GM18499 (cell line): ENCODE measurements around the gene NFATC2.
"Not testable (repeated sequence)": the region's sequence is repeated elsewhere in the genome, so short reads cannot be mapped to it uniquely, and the experiment has no call there.

Experiments
- ATAC-seq: cut with Tn5 transposase; IDR thresholded peaks from one replicate; pipeline ENCODE4 v1.9.1; 2021; ENCODE audit warnings: moderate number of reproducible peaks; ENCODE audit not compliant: insufficient read depth, unreplicated experiment

Gene NFATC2

GRCh38 chr20:51348876-51349275 lies 193.6 kb downstream of the NFATC2 start:
- no peak for ATAC-seq

DNA sequence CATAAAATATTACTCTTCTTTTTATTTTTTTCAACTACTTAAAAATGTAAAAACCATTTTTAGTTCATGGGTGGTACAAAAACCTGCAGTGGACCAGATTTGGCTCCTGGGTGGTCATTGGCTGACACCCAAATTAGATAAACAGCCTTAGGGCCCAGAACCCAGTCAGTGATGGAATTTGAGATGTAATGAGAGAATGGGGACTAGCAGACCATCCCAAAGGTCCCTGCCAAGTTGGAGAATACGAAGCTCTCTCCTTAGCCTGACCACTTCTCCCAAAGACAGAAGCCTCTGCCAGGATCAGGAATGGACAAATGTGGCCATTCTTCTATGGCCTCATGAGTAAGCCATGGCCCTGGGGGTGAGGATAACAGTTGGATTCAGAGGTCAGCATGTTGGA lies 194.7 kb downstream of the NFATC2 start:
- ATAC-seq = no peak

DNA sequence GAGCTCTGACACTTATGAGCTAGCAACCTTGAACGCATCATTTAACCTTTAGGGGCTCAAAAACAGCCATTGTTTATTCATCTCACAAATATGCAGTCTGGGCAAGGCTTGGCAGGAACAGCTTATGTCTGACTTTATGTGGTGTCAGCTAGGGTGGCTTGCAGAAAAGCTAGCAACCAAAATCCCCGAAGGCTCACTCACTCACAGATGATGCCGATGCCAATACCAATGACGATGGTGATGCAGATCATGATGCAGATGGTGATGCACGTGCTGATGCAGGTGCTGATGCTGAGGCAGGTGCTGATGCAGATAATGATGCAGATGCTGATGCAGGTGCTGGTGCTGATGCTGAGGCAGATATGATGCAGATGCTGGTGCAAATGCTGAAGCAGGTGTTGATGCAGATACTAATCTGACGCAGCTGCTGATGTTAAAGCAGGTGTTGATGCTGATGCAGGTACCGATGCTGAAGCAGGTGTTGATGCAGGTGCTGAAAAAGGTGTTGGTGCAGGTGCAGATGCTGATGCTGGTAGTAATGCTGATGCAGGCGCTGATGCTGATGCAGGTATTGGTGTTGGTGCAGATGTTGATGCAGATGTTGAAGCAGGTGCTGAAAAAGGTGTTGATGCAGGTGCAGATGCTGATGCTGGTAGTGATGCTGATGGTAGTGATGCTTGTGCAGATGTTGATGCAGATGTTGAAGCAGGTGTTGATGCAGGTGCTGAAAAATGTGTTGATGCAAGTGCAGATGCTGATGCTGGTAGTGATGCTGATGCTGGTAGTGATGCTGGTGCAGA lies 195.6 kb downstream of the NFATC2 start:
- ATAC-seq = no peak

GRCh38 chr20:51345601-51346101 lies 196.9 kb downstream of the NFATC2 start:
- no peak for ATAC-seq

DNA sequence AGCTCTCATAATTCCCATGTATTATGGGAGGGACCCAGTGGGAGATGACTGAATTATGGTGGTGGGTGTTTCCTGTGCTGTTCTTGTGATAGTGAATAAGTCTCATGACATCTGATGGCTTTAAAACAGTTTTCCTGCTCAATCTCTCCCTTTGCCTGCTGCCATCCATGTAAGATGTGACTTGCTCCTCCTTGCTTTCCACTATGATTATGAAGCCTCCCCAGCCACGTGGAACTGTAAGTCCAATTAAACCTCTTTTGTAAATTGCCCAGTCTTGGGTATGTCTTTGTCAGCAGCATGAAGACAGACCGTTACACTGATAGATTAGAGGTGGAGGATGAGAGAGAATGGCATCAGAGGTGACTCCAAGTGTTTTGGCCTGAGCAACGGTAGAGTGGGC lies 198.7 kb downstream of the NFATC2 start:
- ATAC-seq = not testable (repeated sequence)

DNA sequence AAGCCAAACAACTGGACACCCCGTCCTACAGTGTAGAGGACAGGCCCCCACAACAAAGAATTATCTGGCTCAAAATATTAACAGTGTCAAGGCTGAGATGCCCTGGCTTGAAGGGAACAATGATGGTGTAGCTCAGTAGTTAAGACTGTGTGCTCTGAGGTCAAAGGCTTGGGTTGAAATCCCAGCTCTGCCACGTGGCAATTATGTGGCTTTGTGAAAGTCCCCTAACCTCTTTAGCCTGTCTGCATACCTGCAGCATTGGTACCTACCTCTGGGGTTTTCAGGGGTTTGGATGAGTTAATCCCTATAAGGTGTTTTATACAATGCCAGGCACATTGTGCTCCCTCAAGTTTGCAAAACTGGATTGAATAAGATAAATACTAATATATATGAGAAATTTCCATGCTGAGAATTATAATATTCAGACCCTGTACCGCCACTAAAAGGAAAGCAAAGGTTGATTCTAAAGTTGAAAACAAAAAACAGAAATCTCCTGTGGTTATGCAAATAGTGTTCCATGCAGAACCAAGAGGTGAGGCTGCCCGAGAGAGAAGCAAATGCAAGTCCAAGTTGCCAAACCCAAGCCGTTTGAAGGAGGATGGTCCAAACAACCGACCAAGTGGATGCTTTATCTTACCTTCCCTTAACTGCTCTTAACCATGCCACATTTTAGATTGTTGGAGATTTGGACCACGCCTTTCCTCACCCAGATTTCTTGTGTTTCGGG lies 199.8 kb downstream of the NFATC2 start:
- ATAC-seq = no peak

DNA sequence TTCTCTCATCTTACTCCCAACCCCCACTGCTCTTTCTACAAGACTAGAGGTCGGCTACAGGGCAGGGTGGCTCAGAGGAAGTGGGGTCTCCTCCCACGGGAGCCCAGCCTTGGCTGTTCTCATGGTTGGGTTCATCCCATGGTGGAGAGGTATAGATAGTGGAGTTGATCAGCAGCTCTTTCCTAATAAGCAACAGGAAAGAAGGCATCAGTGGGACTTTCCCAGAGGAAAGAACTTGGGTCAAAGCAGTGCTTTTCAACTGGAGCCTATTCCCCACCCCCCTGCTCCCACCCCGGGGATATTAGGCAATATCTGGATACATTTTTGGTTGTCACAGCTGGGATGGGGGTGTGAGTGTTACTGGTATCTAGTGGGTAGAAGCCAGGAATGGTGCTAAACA lies 200.9 kb downstream of the NFATC2 start:
- no peak for ATAC-seq

GRCh38 chr20:51340451-51340840 lies 202.1 kb downstream of the NFATC2 start:
- no peak for ATAC-seq

DNA sequence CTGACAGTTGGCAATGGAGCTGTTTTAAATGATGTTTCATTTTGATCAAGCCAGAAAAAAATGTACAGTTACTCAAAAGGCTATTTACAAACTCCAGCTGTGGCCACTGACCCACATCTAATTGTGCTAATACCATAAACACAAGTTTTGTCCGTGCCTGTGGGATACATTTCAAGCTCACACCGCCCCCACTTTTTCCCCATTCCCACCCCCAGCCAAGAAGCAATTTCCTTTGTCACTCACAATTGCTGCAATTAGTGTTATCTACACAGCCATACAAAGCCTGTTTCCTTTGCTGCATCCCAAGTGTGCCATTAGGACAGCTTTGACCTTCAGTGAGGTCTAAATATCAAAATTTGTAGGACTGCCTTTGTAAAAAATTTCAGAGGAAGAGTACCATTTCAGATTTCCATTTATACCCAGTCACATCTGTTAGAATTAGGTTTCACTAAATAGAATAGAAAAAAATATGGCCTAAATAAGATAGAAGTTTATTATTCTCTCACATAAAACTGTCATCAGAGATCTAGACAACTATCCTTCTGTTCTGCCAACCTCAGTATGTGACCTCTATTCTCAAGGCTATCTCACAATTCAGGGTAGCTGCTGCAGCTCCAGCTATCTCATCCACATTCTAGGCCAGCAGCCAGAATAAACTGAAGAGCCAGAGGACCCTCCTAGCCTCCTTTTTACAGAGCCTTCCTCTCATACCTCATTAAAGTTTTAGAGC lies 202.6 kb downstream of the NFATC2 start:
- ATAC-seq = no peak

GRCh38 chr20:51338692-51339440 lies 203.7 kb downstream of the NFATC2 start:
- ATAC-seq = no peak

DNA sequence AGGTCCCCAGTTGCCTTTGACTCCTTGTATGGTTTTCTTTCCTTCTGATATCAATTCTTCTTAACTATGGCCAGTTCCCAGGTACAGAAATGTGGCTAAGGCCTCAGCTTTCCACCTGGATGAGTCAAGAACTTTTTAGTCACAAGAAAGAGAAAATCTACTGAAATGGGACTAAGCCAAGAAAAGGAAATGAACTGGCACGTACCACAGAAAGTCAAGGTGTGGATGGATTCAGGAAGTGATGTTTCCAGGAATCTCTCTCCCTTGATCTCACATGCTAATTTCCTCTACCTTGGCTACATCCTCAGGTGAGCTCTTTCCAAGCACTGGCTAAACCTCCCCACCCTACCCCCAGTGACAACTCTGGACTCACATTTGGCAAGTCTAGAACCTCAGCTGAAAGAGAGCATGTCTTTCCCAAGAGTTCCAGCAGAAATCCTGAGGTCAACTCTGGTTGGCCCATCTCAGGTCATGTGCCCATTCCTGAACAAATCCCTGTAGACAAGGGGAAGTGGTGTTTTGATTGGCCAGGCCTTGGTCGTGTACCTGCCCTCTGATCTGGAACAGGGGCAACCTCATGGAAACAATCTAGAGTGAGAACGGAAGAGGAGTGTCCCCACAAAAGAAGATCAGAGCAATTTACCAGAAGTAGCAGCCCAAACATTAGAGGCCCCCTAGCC lies 205.3 kb downstream of the NFATC2 start:
- no peak for ATAC-seq
